GM19452 (cell line): Measurements from ENCODE around the gene ALX3.
A peak's percentile ranks its signal among the peaks of the same experiment; 100 is the strongest.
"Not testable (repeated sequence)": the region's sequence is repeated elsewhere in the genome, so short reads cannot be mapped to it uniquely, and the experiment has no call there.

Experiments
- ATAC-seq: cut with Tn5 transposase; IDR thresholded peaks from one replicate; pipeline ENCODE4 v1.9.1; 2021; ENCODE audit not compliant: unreplicated experiment

Gene ALX3

DNA sequence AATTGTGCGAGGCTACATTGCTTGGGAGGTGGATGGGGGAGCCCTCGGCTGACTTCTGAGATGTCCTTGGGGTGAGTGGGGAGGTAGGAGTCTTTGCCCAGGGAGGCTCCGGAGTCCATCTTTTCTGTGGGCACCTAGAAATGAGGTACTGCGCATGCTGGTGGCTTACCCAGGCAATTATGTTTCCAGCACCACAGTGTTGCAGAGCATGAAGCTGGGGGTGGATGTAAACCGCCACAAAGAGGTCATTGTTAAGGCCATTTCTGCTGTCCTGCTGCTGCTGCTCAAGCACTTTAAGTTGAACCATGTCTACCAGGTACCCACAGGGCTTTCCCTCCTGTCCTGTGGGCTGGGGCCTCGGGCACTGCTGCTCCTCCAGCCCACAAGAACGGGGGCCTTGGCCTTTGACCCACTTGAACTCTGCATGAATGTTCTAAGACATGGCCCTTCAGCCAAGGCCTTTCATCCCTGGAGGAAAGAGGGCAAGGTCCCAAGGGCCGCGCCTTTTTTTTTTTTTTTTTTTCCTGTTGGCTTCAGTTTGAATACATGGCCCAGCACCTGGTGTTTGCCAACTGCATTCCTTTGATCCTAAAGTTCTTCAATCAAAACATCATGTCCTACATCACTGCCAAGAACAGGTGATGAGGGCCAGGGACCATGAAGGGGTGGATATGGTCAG is 21.4 kb downstream of the ALX3 start:
- ATAC-seq: no peak

- ATAC-seq: no peak
Observed at GRCh38 chr1:110048240-110048639, 22.2 kb downstream of the ALX3 start.

DNA sequence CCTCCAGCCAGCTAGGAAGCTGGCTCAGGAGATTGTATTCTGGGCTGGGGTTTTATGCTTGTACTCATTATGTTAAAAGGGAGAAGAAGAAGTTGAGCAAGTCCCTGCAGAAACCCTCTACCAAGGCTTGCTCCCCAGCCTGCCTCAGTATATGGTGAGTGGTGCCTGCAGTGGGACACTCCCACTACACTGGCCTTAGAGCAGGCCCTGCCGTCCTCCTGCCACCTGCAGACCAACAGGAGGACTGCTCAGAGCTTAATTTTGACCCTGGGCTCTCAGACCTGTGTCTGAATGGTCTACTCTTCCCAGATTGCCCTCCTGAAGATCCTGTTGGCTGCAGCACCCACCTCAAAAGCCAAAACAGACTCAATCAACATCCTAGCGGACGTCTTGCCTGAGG is 23.0 kb downstream of the ALX3 start:
- ATAC-seq: no peak

DNA sequence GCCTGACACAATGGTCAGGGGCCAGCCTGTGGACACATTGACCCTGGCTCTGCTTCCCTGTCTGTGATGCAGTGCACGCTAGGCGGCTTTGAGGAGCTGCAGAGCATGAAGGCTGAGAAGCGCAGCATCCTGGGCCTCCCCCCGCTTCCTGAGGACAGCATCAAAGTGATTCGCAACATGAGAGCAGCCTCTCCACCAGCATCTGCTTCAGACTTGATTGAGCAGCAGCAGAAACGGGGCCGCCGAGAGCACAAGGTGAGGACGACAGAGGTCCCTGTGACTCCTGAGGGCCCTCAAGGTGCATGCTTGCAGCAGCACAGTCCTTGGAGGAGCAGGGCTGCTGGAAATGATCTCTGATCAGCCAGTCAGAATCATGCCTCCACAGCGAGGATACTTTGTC is 27.5 kb downstream of the ALX3 start:
- ATAC-seq: no peak

- ATAC-seq: no peak
Observed at GRCh38 chr1:110040548-110040947, 29.9 kb downstream of the ALX3 start.

DNA sequence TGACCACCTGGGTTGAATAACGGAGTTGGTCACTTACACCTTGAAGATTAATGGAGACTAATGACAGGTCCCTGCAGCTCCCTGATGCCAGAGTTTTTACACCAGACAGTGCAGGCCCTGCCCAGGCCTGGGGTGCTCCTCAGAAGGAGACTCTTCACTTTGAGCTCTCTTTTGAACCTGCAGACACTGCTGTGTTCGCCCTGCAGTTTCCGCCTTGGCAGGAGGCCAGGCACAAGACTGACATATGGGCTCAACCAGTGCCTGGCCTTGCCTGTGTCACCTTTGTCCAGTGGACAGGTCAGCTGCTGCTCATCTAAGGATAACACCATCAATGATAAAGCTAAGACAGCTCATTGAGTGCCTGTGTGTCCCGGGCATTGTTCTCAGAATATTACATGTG is 30.8 kb downstream of the ALX3 start:
- ATAC-seq: no peak

DNA sequence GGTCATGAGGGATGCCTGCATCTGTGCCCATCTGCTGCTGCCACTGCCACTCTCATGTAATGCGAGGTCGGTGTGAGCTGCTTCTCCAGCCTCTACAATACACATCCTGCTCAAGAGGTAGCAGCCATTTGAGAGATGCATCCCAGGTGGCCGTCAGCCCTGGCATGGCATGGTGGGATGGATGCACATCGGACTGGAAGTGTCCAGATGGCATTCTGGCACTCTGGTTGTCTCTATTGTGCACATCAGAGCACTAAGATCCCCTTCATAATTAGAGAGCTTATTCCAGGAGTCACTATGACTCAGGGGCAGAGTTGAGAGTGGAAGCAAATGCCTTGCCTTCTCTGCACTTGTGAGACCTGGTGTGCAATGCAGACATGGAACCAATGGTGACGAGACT is 32.2 kb downstream of the ALX3 start:
- no peak for ATAC-seq

GRCh38 chr1:110035236-110035752 is 35.2 kb downstream of the ALX3 start:
- ATAC-seq: no peak

DNA sequence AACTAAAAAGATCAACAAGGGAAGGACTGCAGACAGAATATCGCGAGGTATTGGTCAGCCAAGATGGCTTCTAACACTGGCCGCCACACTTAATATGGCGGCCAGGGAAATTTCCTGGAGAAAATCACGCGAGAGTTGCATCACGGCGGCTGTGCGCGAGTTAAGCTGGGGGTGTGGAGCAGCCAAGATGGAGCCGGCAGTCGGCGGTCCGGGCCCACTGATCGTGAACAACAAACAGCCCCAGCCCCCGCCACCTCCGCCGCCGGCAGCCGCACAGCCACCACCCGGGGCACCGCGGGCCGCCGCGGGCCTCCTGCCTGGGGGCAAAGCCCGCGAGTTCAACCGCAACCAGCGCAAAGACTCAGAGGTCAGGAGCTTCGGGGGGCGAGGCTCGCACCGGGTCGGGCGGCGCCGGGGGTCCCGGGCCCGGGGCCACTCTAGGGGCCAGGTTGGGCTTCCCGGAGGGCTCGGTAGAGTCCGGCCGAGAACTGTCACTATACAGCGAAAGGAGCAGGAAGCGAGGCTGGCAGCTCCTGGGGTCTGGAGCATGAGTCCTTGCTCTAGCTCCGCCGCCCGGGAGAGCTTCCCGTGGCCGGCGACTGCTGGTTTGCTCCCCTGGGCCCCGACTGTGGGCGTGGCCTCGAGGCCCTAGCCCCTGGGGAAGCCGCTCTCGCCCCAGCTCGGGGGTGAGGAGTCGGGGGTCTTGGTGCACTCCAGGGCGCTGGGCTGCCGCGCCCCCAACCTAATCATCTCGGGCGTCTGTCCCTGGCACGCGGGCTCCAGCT is 35.8 kb downstream of the ALX3 start, which contains the start of gene STRIP1:
TSS of gene STRIP1 (plus strand) at position 174 of the 785 bp plus-strand sequence. CDS start at position 188, 14 bp downstream.
- peak; percentile 91 for ATAC-seq

- no peak for ATAC-seq
Observed at GRCh38 chr1:110034040-110034450, 36.4 kb downstream of the ALX3 start.

DNA sequence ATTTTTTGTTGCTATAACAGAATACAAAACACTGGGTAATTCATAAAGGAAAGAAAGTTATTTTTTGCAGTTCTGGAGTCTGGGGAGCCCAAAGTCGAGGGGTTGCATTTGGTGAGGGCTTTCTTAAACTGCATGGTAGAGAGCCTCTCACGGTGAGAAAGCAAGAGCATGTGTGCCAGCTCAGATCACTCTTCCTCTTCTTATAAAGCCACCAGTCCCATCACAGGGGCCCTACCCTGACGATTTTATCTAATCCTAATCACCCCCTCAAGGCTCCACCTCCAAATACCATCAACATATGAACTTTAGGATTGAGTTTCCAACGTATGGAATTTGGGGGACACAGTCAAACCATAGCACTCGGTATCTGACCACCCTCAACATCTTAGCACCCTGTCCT is 37.1 kb downstream of the ALX3 start:
- ATAC-seq: no peak

- no peak for ATAC-seq
Observed at GRCh38 chr1:110032327-110032726, 38.1 kb downstream of the ALX3 start.

DNA sequence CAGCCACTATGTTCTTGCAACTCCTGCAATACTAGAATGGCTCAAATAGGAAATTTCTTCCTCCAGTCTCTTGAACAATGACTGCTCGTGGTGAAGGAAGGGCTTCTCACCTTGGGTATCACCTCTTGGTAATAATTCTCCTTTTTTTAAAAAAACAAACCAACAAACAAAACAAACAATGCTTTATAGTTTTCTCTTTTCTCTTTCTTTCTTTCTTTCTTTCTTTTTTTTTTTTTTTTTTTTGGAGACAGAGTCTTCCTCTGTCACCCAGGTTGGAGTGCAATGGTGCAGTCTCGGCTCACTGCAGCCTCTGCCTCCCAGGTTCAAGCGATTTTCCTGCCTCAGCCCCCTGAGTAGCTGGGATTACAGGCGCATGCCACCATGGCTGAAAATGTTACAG is 39.8 kb downstream of the ALX3 start:
- not testable (repeated sequence) for ATAC-seq

DNA sequence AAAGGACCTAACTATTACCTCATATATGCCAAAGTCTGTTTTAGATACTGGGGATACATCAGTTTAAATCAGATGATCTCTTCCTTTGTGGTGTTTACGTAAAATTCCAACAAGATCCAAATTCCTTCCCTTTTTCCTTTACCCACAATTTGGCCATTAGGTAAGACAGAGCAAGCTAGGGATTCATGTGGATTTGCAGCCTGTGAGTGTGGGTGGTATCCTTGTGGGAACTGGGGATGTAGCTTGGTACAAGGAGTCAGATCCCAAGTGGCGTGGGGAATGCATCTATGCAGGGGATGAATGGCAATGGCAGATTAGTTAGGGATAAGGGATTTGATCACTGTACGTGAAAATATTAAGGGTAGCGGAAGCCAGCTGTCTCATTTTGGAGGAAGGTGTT is 45.9 kb downstream of the ALX3 start:
- no peak for ATAC-seq

- no peak for ATAC-seq
Observed at GRCh38 chr1:110021285-110021684, 49.2 kb downstream of the ALX3 start.

DNA sequence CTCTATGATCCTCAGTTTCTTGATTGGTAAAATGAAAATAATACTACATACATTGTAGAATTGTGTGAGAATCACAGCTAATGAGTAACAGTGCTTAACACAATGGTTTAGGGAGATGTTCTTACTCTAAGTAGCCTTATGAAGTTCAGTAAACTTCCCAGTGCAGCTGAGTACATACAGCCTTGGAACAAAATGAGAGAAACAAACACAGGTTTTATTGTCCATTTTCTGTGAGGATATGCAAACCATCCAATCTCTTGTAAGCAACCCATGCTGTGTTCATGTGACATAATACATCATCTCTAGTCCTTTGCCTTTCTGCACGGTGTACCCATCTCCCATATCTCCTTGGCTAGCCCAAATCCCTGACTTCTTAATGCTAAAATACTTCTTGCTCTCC is 50.7 kb downstream of the ALX3 start:
- no peak for ATAC-seq

DNA sequence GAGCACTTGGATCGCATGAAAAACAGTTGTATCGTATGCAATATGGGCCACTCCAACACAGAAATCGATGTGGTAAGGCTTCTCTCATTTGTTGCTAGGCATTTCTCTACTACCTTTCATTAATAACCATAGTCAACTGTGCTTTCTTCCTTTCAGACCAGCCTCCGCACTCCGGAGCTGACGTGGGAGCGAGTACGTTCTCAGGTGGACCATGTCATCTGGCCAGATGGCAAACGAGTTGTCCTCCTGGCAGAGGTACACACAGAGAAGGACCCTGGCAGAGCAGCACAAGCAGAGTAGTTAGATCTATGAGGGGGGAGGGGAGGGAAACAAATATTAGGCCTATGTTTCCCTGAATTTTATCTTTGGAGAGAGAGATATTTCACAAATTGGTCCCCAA is 52.1 kb downstream of the ALX3 start:
- ATAC-seq: no peak

DNA sequence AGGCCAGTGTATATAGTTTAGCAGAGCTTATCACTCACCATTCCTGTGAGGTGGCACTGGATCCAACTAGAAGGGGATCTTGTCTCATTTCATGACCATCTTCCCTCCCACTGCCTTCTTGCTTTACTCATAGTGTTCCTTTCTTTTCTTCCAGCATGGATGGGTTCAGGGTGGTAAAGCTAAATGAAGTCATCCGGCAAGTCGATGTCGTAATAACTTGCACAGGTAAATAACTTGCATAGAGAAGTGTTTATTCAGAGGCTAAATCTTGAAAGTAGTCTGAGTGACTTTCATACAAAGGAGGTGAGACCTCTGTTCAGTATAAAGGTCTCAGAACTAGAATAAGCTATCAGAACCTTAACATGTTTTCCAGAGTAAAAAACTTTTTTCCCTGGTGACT is 52.7 kb downstream of the ALX3 start:
- no peak for ATAC-seq

- peak; percentile 71 for ATAC-seq
Observed at GRCh38 chr1:110012100-110012780, 58.2 kb downstream of the ALX3 start.

DNA sequence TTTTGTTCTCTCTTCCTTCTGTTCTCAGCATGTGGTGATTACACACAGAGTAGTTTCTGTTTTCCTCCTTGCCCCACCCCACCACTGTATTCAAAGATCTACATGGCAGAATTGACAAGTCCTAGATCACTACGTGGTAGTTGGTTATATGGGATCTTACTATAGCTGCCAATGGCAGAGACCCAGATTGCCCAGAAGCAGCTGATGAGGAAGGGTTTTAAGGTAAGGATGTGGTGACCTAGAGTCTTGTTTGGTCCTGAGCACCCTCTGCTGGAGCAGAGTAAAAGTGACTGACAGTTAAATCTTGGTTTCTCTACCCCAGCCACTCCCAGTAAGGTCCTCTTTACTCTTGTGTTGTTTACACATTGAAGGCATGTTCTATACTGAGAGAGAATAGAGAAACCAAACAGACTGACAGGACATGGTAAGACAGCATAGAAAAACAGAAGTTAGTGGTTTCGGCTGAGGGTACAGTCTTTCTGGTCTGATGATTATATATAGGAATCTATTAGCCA is 58.9 kb downstream of the ALX3 start:
- peak; percentile 96 for ATAC-seq
